ENCODE measurements around the gene ITPRIP. TPM values are rescaled to one million over a fixed set of nuclear protein-coding genes. Genes with fewer than 3 reads are reported as not detected.

The ITPRIP gene
- total RNA-seq, 3 donors from 2014 or later (not counting 1 experiment from before 2014, with no cell fraction given), result 172 to 225 (median 176) TPM

GRCh38 chr10:104293011-104293410, 45.3 kb downstream of the ITPRIP start:
- no peak overlapping the region for H3K27ac Mint-ChIP-seq
- no peaks in the 10 kb centered on the region for H3K36me3 Mint-ChIP-seq
- no peak overlapping the region for H3K27ac ChIP-seq (ENCODE audit: low read length)

GRCh38 chr10:104291439-104291951, 46.8 kb downstream of the ITPRIP start:
- Histone ChIP-seq H3K27me3 (ENCODE audit: control insufficient read depth, insufficient read depth, low read length) (peaks cover 3% of the 10 kb centered on the region), H3K4me1 (ENCODE audit: control insufficient read depth, insufficient read depth, low read length) (peaks cover 7% of the 10 kb centered on the region), H3K4me3 (ENCODE audit: low read length) (no peak overlapping the region), H3K36me3 (ENCODE audit: control insufficient read depth, insufficient read depth, low read length) (no peaks in the 10 kb centered on the region), H3K27ac (ENCODE audit: low read length) (no peak overlapping the region), H3K9me3 (ENCODE audit: control insufficient read depth, insufficient read depth, low read length) (no peaks in the 10 kb centered on the region)
- H3K27ac Mint-ChIP-seq, result no peak overlapping the region
- H3K36me3 Mint-ChIP-seq, result no peaks in the 10 kb centered on the region
- intact Hi-C loops (cut with micrococcal nuclease), result loop anchor here (1.0 kb wide), 2 partner anchors 14 to 59 kb away; no protein-coding TSS in a partner anchor
- no peaks in the 10 kb centered on the region for H3K9me3 Mint-ChIP-seq
- peak; percentile 100 for TF ChIP-seq CTCF (IDR thresholded peaks at IDR 0.05)
- peaks cover 23 to 25% of the 10 kb centered on the region in 2 donors for H3K27me3 Mint-ChIP-seq (ENCODE audit: low read depth in 2 of 2)
- peak; percentile 87 to 95 for DNase-seq
- under 1% methylated on average over 23 of the region's 26 CpGs for WGBS (ENCODE audit: insufficient coverage)
- H3K4me1 Mint-ChIP-seq, result peaks cover 7 to 8% of the 10 kb centered on the region in 2 donors
- H3K4me3 Mint-ChIP-seq, result peak overlapping the region; percentile 21
- peak; percentile 100 for ATAC-seq

More at GRCh38 chr10:104293011-104293410, 45.3 kb downstream of the ITPRIP start:
- no peak for ATAC-seq
- no peak for TF ChIP-seq CTCF (IDR thresholded peaks at IDR 0.05)
- no peak overlapping the region for H3K4me3 Mint-ChIP-seq
- no peaks in the 10 kb centered on the region for H3K9me3 Mint-ChIP-seq
- H3K27me3 ChIP-seq (ENCODE audit: control insufficient read depth, insufficient read depth, low read length), result peaks cover 3% of the 10 kb centered on the region
- no peaks in the 10 kb centered on the region for H3K36me3 ChIP-seq (ENCODE audit: control insufficient read depth, insufficient read depth, low read length)
- 47% methylated on average over 1 of the region's 2 CpGs for whole genome bisulfite sequencing (ENCODE audit: insufficient coverage)
- H3K4me1 ChIP-seq (ENCODE audit: control insufficient read depth, insufficient read depth, low read length), result peaks cover 7% of the 10 kb centered on the region
- H3K4me1 Mint-ChIP-seq, result peaks cover 8 to 13% of the 10 kb centered on the region in 2 donors
- H3K27me3 Mint-ChIP-seq (ENCODE audit: low read depth in 2 of 2), result peaks cover 17 to 18% of the 10 kb centered on the region in 2 donors
- DNase-seq, result no peak
- H3K9me3 ChIP-seq (ENCODE audit: control insufficient read depth, insufficient read depth, low read length), result no peaks in the 10 kb centered on the region
- intact Hi-C loops (cut with micrococcal nuclease), result no loop called here
- H3K4me3 ChIP-seq (ENCODE audit: low read length), result no peak overlapping the region

GRCh38 chr10:104288355-104288754, 49.9 kb downstream of the ITPRIP start:
- Histone ChIP-seq H3K4me3 (ENCODE audit: low read length) (no peak overlapping the region), H3K9me3 (ENCODE audit: control insufficient read depth, insufficient read depth, low read length) (no peaks in the 10 kb centered on the region), H3K36me3 (ENCODE audit: control insufficient read depth, insufficient read depth, low read length) (no peaks in the 10 kb centered on the region), H3K4me1 (ENCODE audit: control insufficient read depth, insufficient read depth, low read length) (peaks cover 7% of the 10 kb centered on the region), H3K27ac (ENCODE audit: low read length) (no peak overlapping the region), H3K27me3 (ENCODE audit: control insufficient read depth, insufficient read depth, low read length) (peaks cover 3% of the 10 kb centered on the region)
- H3K4me3 Mint-ChIP-seq, result no peak overlapping the region
- ATAC-seq (no peak), DNase-seq (no peak)
- no peaks in the 10 kb centered on the region for H3K9me3 Mint-ChIP-seq
- no peak overlapping the region for H3K27ac Mint-ChIP-seq
- intact Hi-C loops (cut with micrococcal nuclease), result no loop called here
- H3K36me3 Mint-ChIP-seq, result no peaks in the 10 kb centered on the region
- WGBS (ENCODE audit: insufficient coverage), result 100% methylated on average over 1 of the region's 1 CpG
- H3K27me3 Mint-ChIP-seq (ENCODE audit: low read depth in 2 of 2), result peaks cover 23 to 38% of the 10 kb centered on the region in 2 donors
- peaks cover 7 to 8% of the 10 kb centered on the region in 2 donors for H3K4me1 Mint-ChIP-seq
- TF ChIP-seq CTCF (IDR thresholded peaks at IDR 0.05), result no peak

GRCh38 chr10:104286939-104287338, 51.3 kb downstream of the ITPRIP start:
- Histone ChIP-seq H3K27me3 (ENCODE audit: control insufficient read depth, insufficient read depth, low read length) (peaks cover 3% of the 10 kb centered on the region), H3K4me3 (ENCODE audit: low read length) (no peak overlapping the region), H3K9me3 (ENCODE audit: control insufficient read depth, insufficient read depth, low read length) (no peaks in the 10 kb centered on the region), H3K4me1 (ENCODE audit: control insufficient read depth, insufficient read depth, low read length) (peaks cover 7% of the 10 kb centered on the region), H3K27ac (ENCODE audit: low read length) (no peak overlapping the region), H3K36me3 (ENCODE audit: control insufficient read depth, insufficient read depth, low read length) (no peaks in the 10 kb centered on the region)
- no peaks in the 10 kb centered on the region for H3K9me3 Mint-ChIP-seq
- H3K4me3 Mint-ChIP-seq, result no peak overlapping the region
- peaks cover 28 to 38% of the 10 kb centered on the region in 2 donors for H3K27me3 Mint-ChIP-seq (ENCODE audit: low read depth in 2 of 2)
- intact Hi-C loops (cut with micrococcal nuclease), result no loop called here
- ATAC-seq, result no peak
- no peak for TF ChIP-seq CTCF (IDR thresholded peaks at IDR 0.05)
- 89% methylated on average over 2 of the region's 2 CpGs for WGBS (ENCODE audit: insufficient coverage)
- no peak overlapping the region for H3K27ac Mint-ChIP-seq
- no peaks in the 10 kb centered on the region for H3K36me3 Mint-ChIP-seq
- DNase-seq, result no peak
- H3K4me1 Mint-ChIP-seq, result peaks cover 7 to 8% of the 10 kb centered on the region in 2 donors

Measured in natural killer cell (primary cell).